Kidney (tissue), 14 donors: Measurements from ENCODE around the gene HS3ST6. TPM values are rescaled to one million over a fixed set of nuclear protein-coding genes. Genes with fewer than 3 reads are reported as not detected.

ENCODE experiments used
- DNase-seq, 5 donors: peaks; one replicate each; pipeline ENCODE4 v3.0.0-alpha.2; 2013 to 2020
- FAIRE-seq: peaks from 2 replicates; lab custom pipeline; 2012; peaks lifted over from hg19 to GRCh38; lab: Jason Lieb, UNC
- H3K27ac ChIP-seq, 2 donors: one replicate each; pipeline ENCODE4 v1.7.0; 2013; ENCODE audit warnings: low read depth in 2 of 2, low read length in 2 of 2, inconsistent platforms in 1 of 2
- H3K27me3 ChIP-seq: one replicate; pipeline ENCODE4 v1.7.1; 2013; ENCODE audit warnings: low read length, inconsistent platforms; ENCODE audit not compliant: control insufficient read depth, insufficient read depth
- H3K36me3 ChIP-seq, 3 donors: one replicate each; pipeline versions ENCODE4 v1.7.0 to v1.7.1; 2013; ENCODE audit warnings: low read length in 3 of 3, control low read depth in 1 of 3, inconsistent platforms in 1 of 3; ENCODE audit not compliant: insufficient read depth in 3 of 3, control insufficient read depth in 2 of 3
- H3K4me1 ChIP-seq, 3 donors: one replicate each; pipeline versions ENCODE4 v1.7.0 to v1.7.1; 2013; ENCODE audit warnings: low read length in 3 of 3, inconsistent platforms in 1 of 3, low read depth in 1 of 3; ENCODE audit not compliant: control insufficient read depth in 2 of 3, insufficient read depth in 2 of 3
- H3K4me3 ChIP-seq, 3 donors: one replicate each; pipeline versions ENCODE4 v1.7.0 to v1.8.1; 2013; ENCODE audit warnings: low read length in 3 of 3, control low read depth in 1 of 3, inconsistent platforms in 1 of 3
- H3K9ac ChIP-seq, 3 donors: one replicate each; pipeline versions ENCODE4 v1.7.0 to v1.7.1; 2013; ENCODE audit warnings: low read length in 3 of 3, control low read depth in 1 of 3, inconsistent platforms in 1 of 3
- H3K9me3 ChIP-seq, 3 donors: one replicate each; pipeline versions ENCODE4 v1.7.0 to v1.7.1; 2013; ENCODE audit warnings: low read length in 3 of 3, control low read depth in 1 of 3, inconsistent platforms in 1 of 3; ENCODE audit not compliant: control insufficient read depth in 2 of 3, insufficient read depth in 1 of 3
- CTCF ChIP-seq: IDR thresholded peaks from 3 replicates; pipeline ENCODE4 v1.5.1; 2012; ENCODE audit warnings: mild to moderate bottlenecking, moderate library complexity, borderline replicate concordance; ENCODE audit not compliant: insufficient read depth; ENCODE audit errors: extremely low read depth
- intact Hi-C: fragments of 100-400 bp; cut with DNase I; formaldehyde crosslinking; loops from one replicate; pipeline ENCODE4 v1.11.1; 2022
- polyA plus RNA-seq: library from polyadenylated mRNA; stranded (reverse); fragments of 350-450 nt; fragmentation: Illumina TruSeq; extraction: RNeasy Lipid Tissue Mini Kit (QIAGEN cat#74804); gene quantifications from one replicate; pipeline ENCODE4 v1.2.3, GENCODE V29; 2014; ENCODE audit warnings: low read depth, low replicate concordance; ENCODE audit not compliant: insufficient read depth
- total RNA-seq: library from RNA; stranded (reverse); fragmentation: NEBNext Ultra II Directional; extraction: Animal tissue kit (Norgen Biotek cat#: 25700); gene quantifications from one replicate; pipeline ENCODE4 v1.2.1, GENCODE V29; 2021
- donor health status: control.
- donor health status: control.
- donor health status: control.
- donor health status: control.
- donor health status: control.
- donor health status: DM: yes; HTN: yes; CAD: no.
- donor health status: Normal renal cell carcinoma (clear cell type).

The HS3ST6 gene
- total and polyA plus RNA-seq, 2 donors from 2014 or later: 0.19 to 0.73 TPM

GRCh38 chr16:1870365-1871082, 47.7 kb downstream of the HS3ST6 start:
- TF ChIP-seq CTCF: no peak
- no peak for FAIRE-seq
- intact Hi-C loops: no loop called here
- H3K4me3 ChIP-seq: no peak overlapping the region
- no peaks in the 10 kb centered on the region for H3K9me3 ChIP-seq
- H3K4me1 ChIP-seq: no peaks in the 10 kb centered on the region
- peaks cover 3% of the 10 kb centered on the region for H3K27me3 ChIP-seq
- no peak overlapping the region for H3K9ac ChIP-seq
- H3K27ac ChIP-seq: no peak overlapping the region
- no peak for DNase-seq
- no peaks in the 10 kb centered on the region for H3K36me3 ChIP-seq

- H3K4me3 ChIP-seq: no peak overlapping the region
Observed at GRCh38 chr16:1865902-1866690, 52.1 kb downstream of the HS3ST6 start.

GRCh38 chr16:1863681-1864460, 54.3 kb downstream of the HS3ST6 start:
- H3K27me3 ChIP-seq: peaks cover 4% of the 10 kb centered on the region
- H3K27ac ChIP-seq: no peak overlapping the region
- H3K9ac ChIP-seq: no peak overlapping the region
- no peak overlapping the region for H3K4me3 ChIP-seq
- H3K36me3 ChIP-seq: no peaks in the 10 kb centered on the region
- TF ChIP-seq CTCF: peak; percentile 37
- H3K9me3 ChIP-seq: no peaks in the 10 kb centered on the region
- no peak for FAIRE-seq
- intact Hi-C loops: no loop called here
- DNase-seq: peak in 3 of 5 donors; percentile 26 to 57 (median 47)
- H3K4me1 ChIP-seq: no peaks in the 10 kb centered on the region

More at GRCh38 chr16:1865902-1866690, 52.1 kb downstream of the HS3ST6 start:
- FAIRE-seq (no peak), DNase-seq (no peak)
- intact Hi-C loops: no loop called here
- no peaks in the 10 kb centered on the region for H3K27me3 ChIP-seq
- no peak for TF ChIP-seq CTCF
- no peak overlapping the region for H3K9ac ChIP-seq
- H3K9me3 ChIP-seq: no peaks in the 10 kb centered on the region
- H3K27ac ChIP-seq: no peak overlapping the region
- no peaks in the 10 kb centered on the region for H3K4me1 ChIP-seq
- no peaks in the 10 kb centered on the region for H3K36me3 ChIP-seq
